ENCODE results near the gene LRRC51.
"Not testable (repeated sequence)": the region's sequence is repeated elsewhere in the genome, so short reads cannot be mapped to it uniquely, and the experiment has no call there.

Gene LRRC51

DNA sequence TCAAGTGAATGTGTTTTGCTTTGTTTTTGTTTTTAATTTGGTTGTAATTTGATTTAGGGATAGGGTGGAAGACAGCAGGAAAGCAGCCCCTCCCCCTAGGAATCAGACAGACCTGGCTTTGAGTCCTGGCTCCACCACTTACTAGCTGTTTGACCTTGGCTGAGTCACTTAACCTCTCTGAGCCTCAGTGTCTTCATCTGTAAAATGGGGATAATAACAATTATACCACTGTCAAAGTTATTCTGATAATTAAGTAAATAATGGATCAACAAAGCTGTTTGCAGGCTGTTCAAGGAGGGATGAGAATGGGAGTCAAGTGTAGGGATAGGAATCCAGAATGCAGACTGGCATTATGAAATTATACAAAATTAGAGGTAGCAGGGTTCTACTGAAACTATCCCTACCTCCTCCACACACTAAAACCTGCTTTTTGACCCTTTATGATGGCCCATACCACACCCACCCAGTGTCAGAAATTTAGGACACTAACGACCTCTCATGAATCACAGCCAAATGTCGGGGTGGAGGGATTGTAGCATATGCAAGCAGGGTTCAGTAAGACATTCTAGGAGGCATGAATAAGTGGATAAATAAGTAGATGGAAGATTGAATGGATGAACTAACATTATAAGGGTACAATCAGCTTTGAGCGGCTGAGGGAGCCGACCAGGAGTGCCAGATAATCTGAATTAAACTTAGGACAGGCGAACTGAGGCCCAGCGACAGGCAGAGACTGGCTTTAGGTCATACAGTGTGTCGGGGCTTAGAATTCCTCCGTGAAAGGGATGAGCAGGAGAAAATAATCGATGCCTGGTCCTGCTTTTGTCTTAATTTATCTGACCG, 30.9 kb downstream of the LRRC51 start:
- DNase-seq (ENCODE audit: low read depth) = no peak

DNA sequence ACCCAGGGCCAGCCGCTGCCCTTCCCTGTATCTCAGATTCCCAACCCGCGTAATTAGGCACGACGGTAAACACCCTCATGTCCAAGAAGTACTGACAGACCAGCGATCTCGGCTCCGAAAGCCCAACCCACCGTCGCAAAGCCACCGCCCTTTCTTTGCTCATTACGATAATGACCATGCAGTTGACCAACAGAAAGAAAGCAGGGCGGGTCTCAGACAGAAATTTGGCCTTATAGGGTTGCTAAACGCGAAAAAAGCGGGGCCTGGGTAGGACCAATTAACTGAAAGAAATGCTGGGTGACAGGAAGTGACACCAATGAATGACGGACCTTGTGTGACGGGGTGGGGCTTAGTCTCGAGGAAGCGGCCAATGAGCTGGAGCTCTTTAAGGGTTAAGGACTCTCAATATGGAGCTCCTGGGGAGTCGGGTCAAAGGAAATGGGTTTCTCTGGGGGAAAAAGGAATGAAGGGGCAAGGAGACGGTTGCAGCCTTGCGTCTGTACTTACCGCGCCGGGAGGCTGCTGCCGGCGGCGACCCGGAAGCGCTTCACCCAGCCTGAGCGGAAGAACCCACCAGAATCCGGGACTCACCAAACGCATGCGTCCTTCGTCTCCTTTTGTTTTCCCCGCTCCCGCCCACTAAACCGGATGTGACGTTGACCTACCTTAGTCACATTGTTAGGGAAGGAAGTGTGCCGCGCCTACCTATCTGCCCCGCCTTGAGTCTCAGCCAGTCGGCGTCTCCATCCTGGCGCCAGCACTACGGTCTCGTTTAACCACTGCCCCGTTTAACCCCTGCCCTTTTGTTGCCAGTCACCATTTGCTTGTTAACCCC, 31.7 kb downstream of the LRRC51 start, which contains the start of gene ANAPC15:
ANAPC15 (minus strand) TSS at position 553 of the 835 bp plus-strand sequence. CDS start 1,419 bp downstream, outside the sequence.
- DNase-seq (ENCODE audit: low read depth) = peak; percentile 99

DNA sequence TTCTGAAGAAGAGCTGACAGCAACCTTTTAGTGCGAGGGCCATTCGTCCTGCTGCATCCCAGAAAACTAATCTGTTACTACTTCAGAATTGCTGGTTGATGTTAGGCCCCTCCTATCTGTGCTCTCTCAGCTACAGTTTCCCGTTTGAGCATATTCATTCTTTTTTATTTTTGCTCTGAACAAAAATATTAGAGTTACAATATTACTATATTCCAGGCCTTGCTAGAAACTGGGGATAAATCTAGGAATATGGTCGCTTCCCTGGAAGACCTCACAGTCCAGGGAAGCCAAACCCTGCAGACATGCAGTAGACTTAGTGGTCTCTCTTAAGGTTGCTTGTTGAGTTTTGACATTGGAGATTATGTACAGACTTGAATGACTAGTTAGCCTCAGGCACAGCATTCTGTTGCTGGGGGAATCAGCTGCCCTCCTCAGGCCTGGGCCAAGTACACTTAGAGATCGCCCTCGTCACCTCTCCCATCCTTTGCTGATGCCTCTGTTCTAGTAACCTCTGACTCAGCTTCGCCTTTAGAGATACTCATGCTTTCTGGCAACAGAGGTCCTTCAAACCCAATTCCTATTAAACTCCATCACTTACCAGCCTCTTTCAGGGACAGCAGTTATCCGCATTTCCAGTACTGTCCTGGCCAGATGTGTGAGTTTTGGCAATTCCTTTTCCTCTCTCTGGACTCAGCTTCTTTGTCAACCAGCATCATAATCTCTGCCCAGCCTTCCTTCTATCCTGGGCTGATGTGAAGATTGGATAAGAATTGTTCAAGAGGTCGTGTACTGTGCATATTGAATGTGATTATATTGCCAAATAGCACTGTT, 32.5 kb downstream of the LRRC51 start:
- DNase-seq (ENCODE audit: low read depth) = no peak

DNA sequence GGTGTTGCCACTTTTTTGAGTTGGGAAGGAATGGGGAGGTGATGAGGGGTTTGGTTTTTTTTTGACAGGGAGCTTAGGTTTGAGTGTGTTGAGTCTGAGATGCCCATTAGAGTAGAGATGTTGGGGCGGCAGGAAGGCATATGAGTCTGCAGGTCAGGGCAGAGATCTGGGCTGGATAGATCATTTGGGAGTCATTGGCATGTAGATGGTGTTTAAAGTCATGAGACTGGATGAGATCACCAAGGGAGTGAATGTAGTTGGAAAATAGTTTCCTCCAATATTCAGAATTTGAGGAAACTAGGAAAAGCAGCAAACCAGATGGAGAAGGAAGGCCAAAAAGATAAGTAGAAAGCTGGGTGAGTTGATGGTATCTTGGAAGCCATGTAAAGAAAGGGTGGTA, 33.9 kb downstream of the LRRC51 start:
- DNase-seq (ENCODE audit: low read depth) = no peak

DNA sequence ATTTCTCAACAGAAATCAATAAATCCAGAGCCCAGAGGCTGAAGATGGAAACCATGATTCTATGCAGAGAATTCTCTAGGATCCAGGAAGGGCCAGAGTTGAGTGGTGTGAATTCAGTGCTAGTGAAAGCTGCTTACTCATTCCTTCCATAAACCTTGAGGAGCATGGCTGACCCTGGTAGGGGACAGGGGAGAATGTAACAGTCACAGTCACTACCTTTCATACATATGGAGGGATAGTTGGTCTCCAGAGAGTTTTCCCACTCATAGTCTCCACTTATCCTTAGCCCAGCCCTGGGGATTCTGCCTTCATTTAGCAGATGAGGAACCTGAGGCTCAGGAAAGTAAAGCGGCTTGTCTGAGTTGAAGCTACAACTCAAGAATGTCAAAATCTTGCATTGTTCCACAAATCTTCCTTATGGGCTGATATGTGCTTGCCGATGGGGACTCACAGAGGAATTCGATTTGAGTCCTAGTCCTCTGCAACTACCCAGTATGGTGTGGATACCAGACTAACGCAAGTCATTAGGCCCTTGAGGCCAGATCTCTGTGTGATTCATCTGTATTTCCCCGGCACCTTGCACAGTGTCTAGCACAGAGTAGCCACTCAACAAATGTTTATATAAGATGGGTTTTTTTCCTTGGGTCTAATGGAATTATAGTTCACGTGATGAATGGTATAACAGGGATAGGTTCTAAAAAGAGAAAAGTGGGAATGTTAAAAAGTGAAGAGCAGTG, 35.5 kb downstream of the LRRC51 start:
- DNase-seq (ENCODE audit: low read depth) = no peak

DNA sequence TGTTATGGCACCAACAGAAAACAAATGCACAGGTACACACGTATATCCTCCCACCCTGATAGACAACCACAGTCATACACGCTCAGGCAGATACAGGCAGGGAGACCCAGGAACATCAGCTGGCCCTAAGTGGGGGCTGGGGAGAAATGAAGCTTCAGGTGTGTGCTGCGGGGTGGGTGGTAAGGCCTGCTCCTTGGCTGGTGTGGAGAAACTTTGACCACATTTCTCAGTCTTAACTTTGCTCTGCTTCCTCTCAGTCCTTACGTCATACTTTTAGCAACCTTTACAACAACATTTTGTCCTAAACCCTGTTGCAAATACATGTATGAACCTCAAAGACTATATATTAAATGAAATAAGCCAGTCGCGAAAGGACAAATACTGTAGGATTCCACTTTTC, 38.5 kb downstream of the LRRC51 start:
- DNase-seq (ENCODE audit: low read depth) = no peak

DNA sequence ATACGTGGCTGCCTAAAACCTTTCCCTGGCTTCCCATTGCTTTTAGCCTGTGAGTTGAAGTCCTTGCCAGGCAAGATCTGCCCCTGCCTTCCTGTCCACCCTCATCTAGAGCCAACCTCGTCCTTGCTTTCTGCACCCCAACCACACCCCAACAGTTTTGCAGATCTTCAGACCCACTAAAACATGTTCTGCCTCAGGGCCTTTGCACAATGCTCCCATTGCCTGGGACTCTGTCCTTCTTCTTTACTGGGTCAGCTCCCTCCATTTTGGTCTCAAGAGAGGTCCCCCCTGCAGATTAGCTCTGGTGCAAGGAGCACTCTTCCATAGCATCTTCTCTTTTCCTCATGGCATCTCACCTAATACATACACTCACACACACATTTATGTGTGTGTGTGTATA, 40.3 kb downstream of the LRRC51 start:
- DNase-seq (ENCODE audit: low read depth) = no peak

DNA sequence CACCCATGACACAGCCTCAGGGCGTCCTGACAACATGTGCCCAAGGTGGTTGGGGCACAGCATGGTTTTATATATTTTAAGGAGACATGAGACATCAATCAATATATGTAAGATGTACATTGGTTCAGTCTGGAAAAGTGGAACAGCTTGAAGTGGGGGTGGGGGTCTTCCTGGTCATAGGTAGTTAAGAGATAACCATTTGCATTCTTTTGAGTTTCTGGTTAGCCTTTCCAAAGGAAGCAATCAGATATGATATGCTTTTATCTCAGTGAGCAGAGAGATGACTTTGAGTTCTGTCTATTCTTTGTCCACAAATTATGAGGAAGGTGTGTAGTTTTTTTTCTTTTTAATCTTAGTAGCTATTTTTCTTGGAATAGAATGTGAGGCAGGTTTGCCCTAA, 42.0 kb downstream of the LRRC51 start:
- DNase-seq (ENCODE audit: low read depth) = no peak

DNA sequence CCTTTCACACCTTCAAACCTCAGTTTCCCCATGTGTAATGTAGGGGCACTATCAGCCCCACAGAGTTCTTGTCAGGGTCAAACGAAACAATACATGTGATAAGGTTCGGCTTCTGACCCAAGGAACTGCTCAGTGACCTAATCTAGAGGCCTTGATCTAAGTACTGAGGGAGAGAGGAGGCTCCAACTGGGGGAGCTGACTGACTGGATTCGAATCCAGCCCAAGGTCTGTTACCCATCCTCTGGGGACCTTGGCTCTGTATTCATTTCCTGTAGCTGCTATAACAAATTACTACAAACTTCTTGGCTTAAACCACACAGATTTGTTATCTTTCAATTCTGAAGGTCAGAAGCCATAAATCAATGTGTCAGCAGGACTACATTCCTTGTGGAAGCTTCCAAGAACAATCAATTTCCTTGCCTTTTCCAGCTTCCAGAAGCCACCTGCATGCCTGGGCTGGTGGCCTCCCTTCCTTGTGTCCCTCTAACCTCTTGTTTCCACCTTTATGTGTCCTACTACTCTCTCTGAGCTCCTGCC, 42.5 kb downstream of the LRRC51 start:
- no peak for DNase-seq (ENCODE audit: low read depth)

DNA sequence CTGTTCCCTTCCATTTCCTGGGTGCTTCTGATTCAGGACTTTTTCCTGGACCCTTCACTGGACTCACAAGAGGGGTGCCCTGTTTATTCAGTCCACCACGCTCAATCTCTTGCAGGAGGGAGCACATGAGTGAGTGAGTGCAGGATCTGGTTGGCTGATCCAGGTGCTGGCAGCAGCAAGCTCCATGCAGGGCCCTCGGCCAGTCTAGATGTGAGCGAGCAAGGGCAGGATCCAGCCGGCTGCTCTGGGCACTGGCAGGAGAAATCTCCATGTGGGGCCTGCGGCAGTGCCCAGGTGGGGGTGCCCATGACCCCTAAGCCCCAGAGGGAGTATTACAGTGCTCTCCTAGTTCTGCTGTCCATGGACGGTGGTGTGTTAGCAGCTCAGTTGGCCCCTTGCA, 43.4 kb downstream of the LRRC51 start:
- no peak for DNase-seq (ENCODE audit: low read depth)

DNA sequence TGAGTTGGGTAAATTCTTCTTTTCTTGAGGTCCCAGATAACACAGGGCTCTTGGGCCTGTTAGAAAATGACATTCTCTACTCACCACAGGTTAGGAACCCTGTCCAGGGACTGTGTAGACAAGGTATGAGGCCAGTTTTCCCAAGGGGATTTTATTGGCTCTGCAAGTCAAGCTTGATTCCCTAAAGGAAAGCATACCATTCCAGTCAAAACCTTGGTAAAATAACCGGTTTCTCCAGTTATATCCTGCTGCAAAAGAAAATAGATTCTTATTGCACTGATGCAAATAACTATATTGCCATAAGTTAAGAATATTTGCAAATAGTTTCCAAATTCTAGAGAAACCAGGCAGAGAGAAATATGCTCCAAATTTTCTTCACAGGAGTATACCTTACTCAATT, 45.3 kb downstream of the LRRC51 start:
- DNase-seq (ENCODE audit: low read depth) = no peak

DNA sequence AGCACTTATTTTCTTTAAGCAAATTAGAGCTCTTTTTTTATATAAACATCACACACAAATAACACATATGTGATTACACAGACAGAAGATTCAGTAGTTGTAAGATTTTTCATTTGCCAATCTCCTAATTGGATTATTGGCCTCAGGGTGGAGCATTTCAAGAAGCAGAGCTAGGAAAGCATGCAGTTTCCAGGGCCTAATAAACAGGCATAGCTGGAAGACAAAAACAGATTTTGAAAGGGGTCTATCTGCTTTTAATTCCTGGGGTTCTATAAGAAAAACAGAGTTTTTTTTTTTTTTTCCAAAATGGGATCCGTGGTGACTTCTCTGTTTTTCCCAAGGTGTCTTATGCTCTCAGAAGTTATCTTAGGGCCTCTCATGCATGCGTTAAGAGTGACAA, 47.3 kb downstream of the LRRC51 start:
- no peak for DNase-seq (ENCODE audit: low read depth)

DNA sequence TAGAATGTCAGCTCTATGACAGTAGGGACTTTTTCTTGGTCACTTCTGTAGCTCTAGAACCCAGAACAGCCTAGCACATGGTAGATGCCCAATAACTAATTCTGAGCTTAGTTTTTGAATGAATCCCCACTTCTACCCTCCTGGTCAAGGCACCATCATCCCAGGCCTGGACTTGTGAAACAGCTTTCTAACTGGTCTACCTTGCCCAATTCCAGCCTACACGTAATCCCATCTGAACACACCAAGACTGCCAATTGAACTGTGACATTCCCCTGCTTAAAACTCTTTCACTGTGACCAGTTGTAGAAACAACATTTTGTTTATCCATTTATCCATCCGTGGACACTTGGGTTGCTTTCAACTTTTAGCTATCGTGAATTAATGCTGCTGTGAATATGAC, 48.7 kb downstream of the LRRC51 start:
- DNase-seq (ENCODE audit: low read depth) = no peak

DNA sequence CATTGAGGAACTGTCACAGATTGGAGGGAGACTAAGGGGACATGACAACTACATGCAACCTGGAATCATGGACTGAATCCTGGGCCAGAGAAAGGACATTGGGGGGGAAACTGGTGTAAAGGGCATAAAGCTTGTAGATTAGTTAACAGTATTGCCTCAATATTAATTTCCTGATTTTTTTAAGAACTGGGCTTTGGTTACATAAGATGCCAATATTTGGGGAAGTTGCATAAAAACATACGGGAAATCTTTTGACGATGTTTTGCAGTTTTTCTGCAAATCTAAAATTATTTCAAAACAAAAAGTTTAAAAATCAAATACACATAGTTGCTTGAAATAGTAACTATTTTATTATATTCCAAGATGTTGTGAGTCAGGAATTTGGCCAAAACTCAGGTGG, 52.0 kb downstream of the LRRC51 start:
- no peak for DNase-seq (ENCODE audit: low read depth)

DNA sequence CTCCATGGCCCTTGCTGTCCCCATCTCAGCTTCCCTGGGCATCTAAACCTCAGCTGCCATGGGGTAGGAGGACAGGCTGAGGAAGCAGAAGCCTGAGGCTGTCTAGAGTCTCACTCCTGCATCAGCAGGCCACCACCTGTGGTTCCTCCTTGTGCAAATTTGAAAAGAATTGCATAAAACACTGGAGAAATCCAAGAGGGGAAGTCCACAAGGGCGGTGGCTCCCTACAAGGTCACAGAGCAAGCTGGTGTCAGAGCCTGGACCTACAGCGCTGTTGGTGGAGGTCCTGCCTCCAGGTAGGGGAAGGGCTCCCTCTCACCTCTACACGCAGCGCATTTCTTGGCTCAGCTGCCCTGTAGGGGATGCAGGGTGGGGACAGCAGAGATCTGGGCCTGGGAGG, 54.8 kb downstream of the LRRC51 start, which contains the start of gene FOLR3:
FOLR3 (plus strand) TSS at position 253 of the 400 bp plus-strand sequence. CDS start 228 bp downstream, outside the sequence.
- DNase-seq (ENCODE audit: low read depth) = not testable (repeated sequence)

DNA sequence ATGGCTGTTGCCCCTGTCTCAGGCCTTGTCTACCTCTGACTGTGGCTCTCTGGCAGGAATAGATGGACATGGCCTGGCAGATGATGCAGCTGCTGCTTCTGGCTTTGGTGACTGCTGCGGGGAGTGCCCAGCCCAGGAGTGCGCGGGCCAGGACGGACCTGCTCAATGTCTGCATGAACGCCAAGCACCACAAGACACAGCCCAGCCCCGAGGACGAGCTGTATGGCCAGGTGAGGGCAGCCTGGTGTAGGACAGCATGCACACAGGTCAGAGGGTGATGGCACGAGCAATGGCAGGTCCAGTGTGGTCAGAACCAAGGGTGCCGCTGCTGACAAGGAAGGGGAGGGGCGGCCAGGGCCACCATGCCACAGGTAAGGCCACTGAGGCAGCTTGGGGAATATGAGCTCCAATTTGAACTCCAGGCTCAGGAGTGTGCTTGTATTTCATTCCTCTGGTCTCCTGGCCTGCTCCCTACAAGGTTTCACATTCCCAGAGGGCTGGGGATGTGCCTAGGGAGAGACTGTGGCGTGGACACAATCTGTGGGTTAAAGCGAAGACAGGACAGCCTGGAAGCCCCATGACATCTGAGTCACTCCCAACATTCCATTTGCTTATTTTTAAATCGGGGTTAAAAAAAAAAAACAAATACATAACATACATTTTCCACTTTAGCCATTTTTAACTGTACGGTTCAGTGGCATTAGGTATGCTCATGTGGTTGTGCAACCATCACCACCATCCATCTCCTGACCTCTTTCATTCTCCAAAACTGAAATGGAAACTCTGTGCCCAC, 55.4 kb downstream of the LRRC51 start:
- DNase-seq (ENCODE audit: low read depth) = no peak

DNA sequence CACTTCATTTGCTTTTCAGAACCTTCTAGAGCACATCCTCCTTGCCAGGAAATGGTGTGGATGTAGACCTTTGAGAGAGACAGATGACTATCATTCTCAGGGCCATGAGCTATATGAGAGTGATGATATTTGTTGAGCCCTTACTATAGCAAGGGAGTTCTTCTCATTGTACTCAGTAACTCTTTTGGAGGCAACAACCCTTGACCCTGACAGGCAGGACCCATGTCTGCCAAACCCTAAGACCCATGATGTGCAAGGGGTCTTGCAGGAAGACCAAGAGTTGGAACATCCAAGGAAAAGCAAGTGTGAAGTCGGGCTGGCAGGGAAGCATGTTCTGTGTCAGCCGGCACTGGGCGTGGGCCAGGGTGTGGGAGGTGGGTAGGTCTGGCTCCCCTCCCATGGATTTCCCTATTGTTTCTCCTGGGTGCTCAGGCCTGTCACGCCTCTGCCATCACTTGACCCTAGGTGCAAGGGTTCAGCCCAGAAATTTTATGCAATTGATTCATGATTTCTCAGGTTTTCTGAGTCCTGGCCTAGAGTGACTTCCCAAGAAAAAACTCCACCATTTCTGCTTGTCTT, 56.1 kb downstream of the LRRC51 start:
- no peak for DNase-seq (ENCODE audit: low read depth)

DNA sequence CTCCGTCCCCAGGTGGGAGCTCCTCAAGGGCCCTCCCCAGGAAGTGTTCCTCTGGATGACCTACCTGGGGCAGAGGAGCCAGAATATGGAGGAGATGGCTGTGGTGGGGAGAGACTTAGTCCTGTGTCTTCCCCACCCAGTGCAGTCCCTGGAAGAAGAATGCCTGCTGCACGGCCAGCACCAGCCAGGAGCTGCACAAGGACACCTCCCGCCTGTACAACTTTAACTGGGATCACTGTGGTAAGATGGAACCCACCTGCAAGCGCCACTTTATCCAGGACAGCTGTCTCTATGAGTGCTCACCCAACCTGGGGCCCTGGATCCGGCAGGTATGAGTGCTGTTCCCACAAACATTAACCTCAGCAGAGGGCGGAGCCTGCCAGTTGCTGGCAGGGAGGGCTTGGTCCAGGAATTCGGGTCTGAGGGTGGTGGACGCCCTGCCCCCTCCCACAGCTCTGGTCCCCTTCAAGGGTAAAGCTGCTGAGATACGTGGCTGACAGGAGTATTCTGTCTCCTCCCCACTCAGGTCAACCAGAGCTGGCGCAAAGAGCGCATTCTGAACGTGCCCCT, 58.3 kb downstream of the LRRC51 start:
- DNase-seq (ENCODE audit: low read depth) = no peak

DNA sequence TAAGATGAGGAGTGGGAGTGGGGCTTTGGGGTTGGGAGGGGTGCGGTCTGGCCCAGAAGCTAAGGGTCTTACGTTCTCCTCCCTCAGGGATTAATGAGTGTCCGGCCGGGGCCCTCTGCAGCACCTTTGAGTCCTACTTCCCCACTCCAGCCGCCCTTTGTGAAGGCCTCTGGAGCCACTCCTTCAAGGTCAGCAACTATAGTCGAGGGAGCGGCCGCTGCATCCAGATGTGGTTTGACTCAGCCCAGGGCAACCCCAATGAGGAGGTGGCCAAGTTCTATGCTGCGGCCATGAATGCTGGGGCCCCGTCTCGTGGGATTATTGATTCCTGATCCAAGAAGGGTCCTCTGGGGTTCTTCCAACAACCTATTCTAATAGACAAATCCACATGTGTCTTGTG, 58.9 kb downstream of the LRRC51 start:
- no peak for DNase-seq (ENCODE audit: low read depth)

DNA sequence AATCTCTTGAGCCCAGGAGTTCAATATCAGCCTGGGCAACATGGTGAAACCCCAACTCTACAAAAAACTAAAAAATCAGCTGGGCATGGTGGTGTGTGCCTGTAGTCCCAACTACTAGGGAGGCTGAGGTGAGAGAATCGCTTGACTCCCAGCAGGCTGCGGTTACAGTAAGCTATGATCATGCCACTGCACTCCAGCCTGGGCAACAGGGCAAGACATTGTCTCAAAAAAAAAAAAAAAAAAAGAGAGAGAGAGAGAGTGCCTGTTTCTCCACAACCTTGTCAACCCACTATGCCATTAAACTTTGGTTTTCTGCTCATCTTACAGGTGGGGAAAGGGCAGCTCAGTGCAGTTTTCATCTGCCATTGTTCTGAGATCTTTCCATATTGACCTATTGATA, 60.0 kb downstream of the LRRC51 start:
- DNase-seq (ENCODE audit: low read depth) = no peak
